Measurements from ENCODE around the gene HSD17B11.

GRCh38 chr4:87305562-87305961 lies 85.4 kb downstream of the HSD17B11 start:
- TF ChIP-seq CTCF (conservative IDR thresholded peaks at IDR 0.05; ENCODE audit: low read length) (no peak), EZH2phosphoT487 (IDR thresholded peaks at IDR 0.05; ENCODE audit: borderline replicate concordance) (no peak)

Data from Loucy (cell line).